GM23338 (cell line): ENCODE data around the gene RGS7. TPM values are rescaled to one million over a fixed set of nuclear protein-coding genes. Genes with fewer than 3 reads are reported as not detected.

ENCODE experiments used
- ATAC-seq: fragments of 200-7000 bp; cut with Tn5 transposase; 3 replicates; pipeline ENCODE4 v1.9.1; 2020
- DNase-seq: peaks from one replicate; pipeline ENCODE4 v3.0.0-alpha.2; 2015; ENCODE audit warnings: low spot score
- H2AFZ ChIP-seq: fragments of 200-600 bp; sonication (generic); 2 replicates; pipeline ENCODE4 v1.8.0; 2016; ENCODE audit warnings: antibody characterized with exemption, mild to moderate bottlenecking, moderate library complexity
- H3F3A ChIP-seq: fragments of 200-600 bp; sonication (generic); replicated peaks from 2 replicates; pipeline ENCODE4 v1.8.0; 2017; ENCODE audit warnings: antibody characterized with exemption, mixed run types, low read depth
- H3K27ac ChIP-seq: fragments of 200-600 bp; sonication (generic); 2 replicates; pipeline ENCODE4 v1.6.1; 2016; ENCODE audit warnings: low read depth
- H3K27me3 ChIP-seq: fragments of 200-600 bp; sonication (generic); 2 replicates; pipeline ENCODE4 v1.8.0; 2016; ENCODE audit warnings: mild to moderate bottlenecking, mixed run types, moderate library complexity; ENCODE audit not compliant: insufficient read depth
- H3K36me3 ChIP-seq: fragments of 200-600 bp; sonication (generic); 2 replicates; pipeline ENCODE4 v1.8.0; 2016; ENCODE audit warnings: mild to moderate bottlenecking; ENCODE audit not compliant: insufficient read depth
- H3K4me1 ChIP-seq: fragments of 200-600 bp; sonication (generic); 2 replicates; pipeline ENCODE4 v1.8.0; 2016; ENCODE audit warnings: mild to moderate bottlenecking, moderate library complexity; ENCODE audit not compliant: insufficient read depth
- H3K4me2 ChIP-seq: fragments of 200-600 bp; sonication (generic); 2 replicates; pipeline ENCODE4 v1.7.1; 2017; ENCODE audit warnings: mixed run types
- H3K4me3 ChIP-seq: fragments of 200-600 bp; sonication (generic); 2 replicates; pipeline ENCODE4 v1.6.1; 2016; ENCODE audit warnings: mixed run types
- H3K79me2 ChIP-seq: fragments of 200-600 bp; sonication (generic); replicated peaks from 2 replicates; pipeline ENCODE4 v1.8.0; 2017; ENCODE audit warnings: mild to moderate bottlenecking; ENCODE audit not compliant: insufficient read depth
- H3K9me2 ChIP-seq: fragments of 200-600 bp; sonication (generic); 2 replicates; pipeline ENCODE4 v1.8.0; 2017; ENCODE audit not compliant: insufficient read depth
- H4K20me1 ChIP-seq: fragments of 200-600 bp; sonication (generic); replicated peaks from 2 replicates; pipeline ENCODE4 v1.8.0; 2017; ENCODE audit warnings: mild to moderate bottlenecking; ENCODE audit not compliant: insufficient read depth
- H3K27ac Mint-ChIP-seq: 2 replicates; pipeline ENCODE4 v1.8.0; 2020; ENCODE audit warnings: inconsistent platforms, mild to moderate bottlenecking, moderate library complexity, mixed read lengths
- H3K27me3 Mint-ChIP-seq: 3 replicates; pipeline ENCODE4 v1.8.0; 2022; ENCODE audit warnings: low read depth, mild to moderate bottlenecking, moderate library complexity, mixed read lengths, inconsistent platforms; ENCODE audit not compliant: insufficient read depth, poor library complexity
- H3K36me3 Mint-ChIP-seq: 3 replicates; pipeline ENCODE4 v1.8.0; 2021; ENCODE audit warnings: low read depth, mild to moderate bottlenecking, inconsistent platforms, moderate library complexity, mixed read lengths
- H3K4me1 Mint-ChIP-seq: 3 replicates; pipeline ENCODE4 v1.8.0; 2020; ENCODE audit warnings: mild to moderate bottlenecking, inconsistent platforms, mixed read lengths
- H3K4me3 Mint-ChIP-seq: 3 replicates; pipeline ENCODE4 v1.8.0; 2021; ENCODE audit warnings: moderate library complexity, mild to moderate bottlenecking, inconsistent platforms, mixed read lengths
- H3K9me3 Mint-ChIP-seq: 3 replicates; pipeline ENCODE4 v1.8.0; 2020; ENCODE audit warnings: moderate library complexity, mild to moderate bottlenecking, inconsistent platforms, mixed read lengths
- CREB1 ChIP-seq: fragments of 250-450 bp; sonication (Bioruptor Pico); IDR thresholded peaks from 2 replicates; pipeline ENCODE4 v1.5.0; 2020; ENCODE audit warnings: low read depth, mild to moderate bottlenecking, moderate library complexity
- EZH2 ChIP-seq: fragments of 200-600 bp; sonication (generic); IDR thresholded peaks from one replicate; pipeline ENCODE4 v1.8.0; 2017; ENCODE audit warnings: antibody characterized with exemption, mild to moderate bottlenecking, low read depth; ENCODE audit not compliant: unreplicated experiment
- EZH2phosphoT487 ChIP-seq: fragments of 200-600 bp; sonication (generic); IDR thresholded peaks from one replicate; pipeline ENCODE4 v1.8.1; 2018; ENCODE audit warnings: antibody characterized with exemption; ENCODE audit not compliant: unreplicated experiment
- JUNB ChIP-seq: IDR thresholded peaks from one replicate; pipeline ENCODE4 v1.6.1; 2016; ENCODE audit warnings: antibody characterized with exemption; ENCODE audit not compliant: unreplicated experiment
- NANOG ChIP-seq: IDR thresholded peaks from 2 replicates; pipeline ENCODE4 v1.6.1; 2016; ENCODE audit warnings: antibody characterized with exemption, borderline replicate concordance
- POLR2AphosphoS5 ChIP-seq: IDR thresholded peaks from 2 replicates; pipeline ENCODE4 v1.6.1; 2016; ENCODE audit warnings: antibody characterized with exemption, low read depth
- ZNF114 ChIP-seq: fragments of 250-450 bp; sonication (Bioruptor Pico); IDR thresholded peaks from 2 replicates; pipeline ENCODE4 v1.5.0; 2020; ENCODE audit warnings: mild to moderate bottlenecking, moderate library complexity
- polyA plus RNA-seq: library from polyadenylated mRNA; unstranded; fragments of >200 nt; fragmentation: Nextera tagmentation; extraction: Ambion mirVana; gene quantifications from 2 replicates; pipeline ENCODE4 v1.2.1, GENCODE V29; 2016
- total RNA-seq: library from RNA; depleted of rRNA; stranded (reverse); fragments of >200 nt; shearing (Covaris generic); gene quantifications from 2 replicates; pipeline ENCODE4 v1.2.3, GENCODE V29; 2014
- TF ChIP-seq, protein P1 (sequence below), 2 experiments: fragments of 200-600 bp in 1 of 2; sonication (generic) in 1 of 2; conservative IDR thresholded peaks; 2 replicates each; pipeline versions ENCODE4 v1.5.1 to v1.6.1; 2016 to 2017; ENCODE audit warnings: antibody characterized with exemption in 2 of 2, low read depth in 2 of 2, mild to moderate bottlenecking in 2 of 2, moderate library complexity in 1 of 2
- TF ChIP-seq, protein P2 (sequence below): fragments of 250-450 bp; sonication (Bioruptor Pico); IDR thresholded peaks from 2 replicates; pipeline ENCODE4 v1.5.0; 2020; ENCODE audit warnings: mild to moderate bottlenecking, moderate library complexity

Gene RGS7
- total and polyA plus RNA-seq, 2 experiments from 2014 or later = 2.0 to 2.2 TPM

DNA sequence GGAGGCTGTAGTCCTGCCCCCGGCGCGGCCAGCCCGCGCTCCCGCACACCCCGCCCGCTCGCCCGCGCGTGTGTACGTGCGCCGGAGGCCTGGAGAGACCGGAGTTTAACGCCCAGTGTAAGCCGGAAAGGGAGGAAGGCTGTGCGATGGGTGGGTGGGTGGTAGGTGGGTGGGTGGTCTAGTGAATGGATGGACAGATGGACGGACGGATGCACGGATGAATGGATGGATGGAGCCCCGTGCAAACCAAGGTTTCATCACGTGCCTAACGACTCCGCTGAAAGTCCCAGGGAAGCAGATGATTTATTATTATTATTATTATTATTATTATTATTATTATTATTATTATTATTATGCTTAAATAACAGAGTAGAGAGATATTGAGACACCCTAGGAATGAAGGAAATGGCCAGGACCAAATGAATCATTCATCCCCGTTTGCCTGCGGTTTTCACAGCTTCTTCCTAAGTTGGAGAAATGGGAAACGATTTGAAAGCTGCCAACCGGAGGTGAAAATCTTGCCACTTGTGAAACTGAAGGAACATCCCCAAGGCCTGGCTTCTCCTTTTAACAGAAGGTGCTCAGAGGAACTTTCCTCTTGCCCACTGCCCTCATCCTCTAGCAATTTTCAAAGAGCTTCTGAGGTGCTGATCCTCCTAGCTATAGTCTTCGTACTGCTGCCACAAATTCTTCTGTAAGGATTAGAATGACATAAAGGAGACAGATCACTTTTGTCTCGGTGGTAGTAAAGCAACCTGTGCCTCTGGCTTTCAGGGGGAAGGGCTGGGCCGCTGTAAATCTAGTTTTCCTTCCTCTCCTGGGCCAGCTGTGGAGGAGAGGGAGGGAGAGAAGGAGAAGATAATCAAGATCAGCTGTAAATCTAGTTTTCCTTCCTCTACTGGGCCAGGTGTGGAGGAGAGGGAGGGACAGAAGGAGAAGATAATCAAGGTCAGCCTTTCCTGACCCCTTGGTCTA is 648 bp upstream of the RGS7 start:
- no peaks in the 10 kb centered on the region; the same call in 1 of the 2 replicates for H4K20me1 ChIP-seq
- H3K79me2 ChIP-seq = no peaks in the 10 kb centered on the region
- H2AFZ ChIP-seq = peak overlapping the region; percentile 80; the same call in 1 of the 2 replicates
- H3K36me3 ChIP-seq = no peaks in the 10 kb centered on the region
- 0 out of 2 replicates have a peak, but pooled peaks cover 3% of the 10 kb centered on the region for H3F3A ChIP-seq
- Mint-ChIP-seq H3K27me3 (peaks cover 9% of the 10 kb centered on the region), H3K9me3 (no peaks in the 10 kb centered on the region), H3K27ac (no peak overlapping the region), H3K4me1 (peaks cover 3% of the 10 kb centered on the region; the same call in 2 of the 3 replicates), H3K36me3 (no peaks in the 10 kb centered on the region), H3K4me3 (peak overlapping the region; percentile 74)
- peaks cover 36% of the 10 kb centered on the region for H3K27me3 ChIP-seq
- peaks cover 5% of the 10 kb centered on the region; the same call in 1 of the 2 replicates for H3K4me1 ChIP-seq
- no peak overlapping the region for H3K27ac ChIP-seq
- H3K9me2 ChIP-seq = no peaks in the 10 kb centered on the region
- DNase-seq = peak; percentile 18
- no peak for ATAC-seq
- no peak for TF ChIP-seq ZNF114 (CRISPR knock-in tag)
- peak overlapping the region; percentile 85 for H3K4me3 ChIP-seq
- H3K4me2 ChIP-seq = peak overlapping the region; percentile 98

DNA sequence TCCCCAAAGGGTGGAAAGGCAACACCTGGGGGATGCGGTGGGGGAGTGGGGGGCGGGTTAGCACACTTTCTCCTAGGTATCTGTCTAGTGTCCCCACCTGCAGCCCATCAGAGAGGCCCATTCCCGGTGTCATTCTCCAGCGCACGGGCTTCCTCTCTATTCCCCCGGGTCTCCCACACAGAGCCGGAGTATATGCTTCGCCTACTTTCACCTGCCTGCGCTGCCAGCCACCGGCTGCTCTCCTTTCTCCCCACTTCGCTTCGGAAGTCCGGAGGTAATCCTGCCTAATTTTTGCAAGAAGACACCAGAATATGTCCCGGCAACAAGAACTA is 852 bp downstream of the RGS7 start:
- peaks cover 5% of the 10 kb centered on the region; the same call in 1 of the 2 replicates for H3K4me1 ChIP-seq
- H3K4me2 ChIP-seq = peak overlapping the region; percentile 98
- no peaks in the 10 kb centered on the region for H3K9me2 ChIP-seq
- peaks cover 3% of the 10 kb centered on the region; the same call in 2 of the 3 replicates for H3K4me1 Mint-ChIP-seq
- peak overlapping the region; percentile 87 for H3K4me3 Mint-ChIP-seq
- H3K36me3 Mint-ChIP-seq = no peaks in the 10 kb centered on the region
- ATAC-seq = peak; percentile 65
- H3K27me3 ChIP-seq = peaks cover 36% of the 10 kb centered on the region
- peaks cover 12% of the 10 kb centered on the region for H3K27me3 Mint-ChIP-seq
- no peak overlapping the region for H3K27ac Mint-ChIP-seq
- no peak overlapping the region for H3K27ac ChIP-seq
- no peaks in the 10 kb centered on the region for H3K36me3 ChIP-seq
- 0 out of 2 replicates have a peak, but pooled peaks cover 3% of the 10 kb centered on the region for H3F3A ChIP-seq
- no peaks in the 10 kb centered on the region for H3K9me3 Mint-ChIP-seq
- peak overlapping the region; percentile 99 for H2AFZ ChIP-seq
- peak overlapping the region; percentile 85 for H3K4me3 ChIP-seq
- H4K20me1 ChIP-seq = no peaks in the 10 kb centered on the region; the same call in 1 of the 2 replicates
- no peaks in the 10 kb centered on the region for H3K79me2 ChIP-seq
- peak; percentile 43 for DNase-seq
- TF ChIP-seq, protein P1, sequence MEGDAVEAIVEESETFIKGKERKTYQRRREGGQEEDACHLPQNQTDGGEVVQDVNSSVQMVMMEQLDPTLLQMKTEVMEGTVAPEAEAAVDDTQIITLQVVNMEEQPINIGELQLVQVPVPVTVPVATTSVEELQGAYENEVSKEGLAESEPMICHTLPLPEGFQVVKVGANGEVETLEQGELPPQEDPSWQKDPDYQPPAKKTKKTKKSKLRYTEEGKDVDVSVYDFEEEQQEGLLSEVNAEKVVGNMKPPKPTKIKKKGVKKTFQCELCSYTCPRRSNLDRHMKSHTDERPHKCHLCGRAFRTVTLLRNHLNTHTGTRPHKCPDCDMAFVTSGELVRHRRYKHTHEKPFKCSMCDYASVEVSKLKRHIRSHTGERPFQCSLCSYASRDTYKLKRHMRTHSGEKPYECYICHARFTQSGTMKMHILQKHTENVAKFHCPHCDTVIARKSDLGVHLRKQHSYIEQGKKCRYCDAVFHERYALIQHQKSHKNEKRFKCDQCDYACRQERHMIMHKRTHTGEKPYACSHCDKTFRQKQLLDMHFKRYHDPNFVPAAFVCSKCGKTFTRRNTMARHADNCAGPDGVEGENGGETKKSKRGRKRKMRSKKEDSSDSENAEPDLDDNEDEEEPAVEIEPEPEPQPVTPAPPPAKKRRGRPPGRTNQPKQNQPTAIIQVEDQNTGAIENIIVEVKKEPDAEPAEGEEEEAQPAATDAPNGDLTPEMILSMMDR (conservative IDR thresholded peaks at IDR 0.05; ENCODE audit: low read depth in 2 of 2) = no peak
- TF ChIP-seq, protein P2, sequence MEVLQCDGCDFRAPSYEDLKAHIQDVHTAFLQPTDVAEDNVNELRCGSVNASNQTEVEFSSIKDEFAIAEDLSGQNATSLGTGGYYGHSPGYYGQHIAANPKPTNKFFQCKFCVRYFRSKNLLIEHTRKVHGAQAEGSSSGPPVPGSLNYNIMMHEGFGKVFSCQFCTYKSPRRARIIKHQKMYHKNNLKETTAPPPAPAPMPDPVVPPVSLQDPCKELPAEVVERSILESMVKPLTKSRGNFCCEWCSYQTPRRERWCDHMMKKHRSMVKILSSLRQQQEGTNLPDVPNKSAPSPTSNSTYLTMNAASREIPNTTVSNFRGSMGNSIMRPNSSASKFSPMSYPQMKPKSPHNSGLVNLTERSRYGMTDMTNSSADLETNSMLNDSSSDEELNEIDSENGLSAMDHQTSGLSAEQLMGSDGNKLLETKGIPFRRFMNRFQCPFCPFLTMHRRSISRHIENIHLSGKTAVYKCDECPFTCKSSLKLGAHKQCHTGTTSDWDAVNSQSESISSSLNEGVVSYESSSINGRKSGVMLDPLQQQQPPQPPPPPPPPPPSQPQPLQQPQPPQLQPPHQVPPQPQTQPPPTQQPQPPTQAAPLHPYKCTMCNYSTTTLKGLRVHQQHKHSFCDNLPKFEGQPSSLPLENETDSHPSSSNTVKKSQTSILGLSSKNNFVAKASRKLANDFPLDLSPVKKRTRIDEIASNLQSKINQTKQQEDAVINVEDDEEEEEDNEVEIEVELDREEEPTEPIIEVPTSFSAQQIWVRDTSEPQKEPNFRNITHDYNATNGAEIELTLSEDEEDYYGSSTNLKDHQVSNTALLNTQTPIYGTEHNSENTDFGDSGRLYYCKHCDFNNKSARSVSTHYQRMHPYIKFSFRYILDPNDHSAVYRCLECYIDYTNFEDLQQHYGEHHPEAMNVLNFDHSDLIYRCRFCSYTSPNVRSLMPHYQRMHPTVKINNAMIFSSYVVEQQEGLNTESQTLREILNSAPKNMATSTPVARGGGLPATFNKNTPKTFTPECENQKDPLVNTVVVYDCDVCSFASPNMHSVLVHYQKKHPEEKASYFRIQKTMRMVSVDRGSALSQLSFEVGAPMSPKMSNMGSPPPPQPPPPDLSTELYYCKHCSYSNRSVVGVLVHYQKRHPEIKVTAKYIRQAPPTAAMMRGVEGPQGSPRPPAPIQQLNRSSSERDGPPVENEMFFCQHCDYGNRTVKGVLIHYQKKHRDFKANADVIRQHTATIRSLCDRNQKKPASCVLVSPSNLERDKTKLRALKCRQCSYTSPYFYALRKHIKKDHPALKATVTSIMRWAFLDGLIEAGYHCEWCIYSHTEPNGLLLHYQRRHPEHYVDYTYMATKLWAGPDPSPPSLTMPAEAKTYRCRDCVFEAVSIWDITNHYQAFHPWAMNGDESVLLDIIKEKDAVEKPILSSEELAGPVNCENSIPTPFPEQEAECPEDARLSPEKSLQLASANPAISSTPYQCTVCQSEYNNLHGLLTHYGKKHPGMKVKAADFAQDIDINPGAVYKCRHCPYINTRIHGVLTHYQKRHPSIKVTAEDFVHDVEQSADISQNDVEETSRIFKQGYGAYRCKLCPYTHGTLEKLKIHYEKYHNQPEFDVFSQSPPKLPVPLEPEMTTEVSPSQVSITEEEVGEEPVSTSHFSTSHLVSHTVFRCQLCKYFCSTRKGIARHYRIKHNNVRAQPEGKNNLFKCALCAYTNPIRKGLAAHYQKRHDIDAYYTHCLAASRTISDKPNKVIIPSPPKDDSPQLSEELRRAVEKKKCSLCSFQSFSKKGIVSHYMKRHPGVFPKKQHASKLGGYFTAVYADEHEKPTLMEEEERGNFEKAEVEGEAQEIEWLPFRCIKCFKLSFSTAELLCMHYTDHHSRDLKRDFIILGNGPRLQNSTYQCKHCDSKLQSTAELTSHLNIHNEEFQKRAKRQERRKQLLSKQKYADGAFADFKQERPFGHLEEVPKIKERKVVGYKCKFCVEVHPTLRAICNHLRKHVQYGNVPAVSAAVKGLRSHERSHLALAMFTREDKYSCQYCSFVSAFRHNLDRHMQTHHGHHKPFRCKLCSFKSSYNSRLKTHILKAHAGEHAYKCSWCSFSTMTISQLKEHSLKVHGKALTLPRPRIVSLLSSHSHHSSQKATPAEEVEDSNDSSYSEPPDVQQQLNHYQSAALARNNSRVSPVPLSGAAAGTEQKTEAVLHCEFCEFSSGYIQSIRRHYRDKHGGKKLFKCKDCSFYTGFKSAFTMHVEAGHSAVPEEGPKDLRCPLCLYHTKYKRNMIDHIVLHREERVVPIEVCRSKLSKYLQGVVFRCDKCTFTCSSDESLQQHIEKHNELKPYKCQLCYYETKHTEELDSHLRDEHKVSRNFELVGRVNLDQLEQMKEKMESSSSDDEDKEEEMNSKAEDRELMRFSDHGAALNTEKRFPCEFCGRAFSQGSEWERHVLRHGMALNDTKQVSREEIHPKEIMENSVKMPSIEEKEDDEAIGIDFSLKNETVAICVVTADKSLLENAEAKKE (CRISPR knock-in tag) = no peak
- TF ChIP-seq CREB1 (CRISPR knock-in tag) (no peak), EZH2phosphoT487 (no peak), POLR2AphosphoS5 (no peak), NANOG (no peak), EZH2 (no peak), JUNB (no peak)
